H9 (cell line): ENCODE data around the gene NMRAL1. TPM values are rescaled to one million over a fixed set of nuclear protein-coding genes. Genes with fewer than 3 reads are reported as not detected.

Experiments used
- DNase-seq: peaks from one replicate; pipeline ENCODE4 v3.0.0-alpha.2; 2017
- H2AFZ ChIP-seq: one replicate; pipeline ENCODE4 v1.6.1; 2013; ENCODE audit warnings: mild to moderate bottlenecking, low read length, control low read depth, moderate library complexity
- H2AK5ac ChIP-seq: 2 replicates; pipeline ENCODE4 v1.6.1; 2013; ENCODE audit warnings: low read length, control low read depth, mixed read lengths; ENCODE audit not compliant: insufficient read length
- H2BK120ac ChIP-seq: one replicate; pipeline ENCODE4 v1.6.1; 2013; ENCODE audit warnings: low read depth, mild to moderate bottlenecking, low read length, control low read depth, inconsistent platforms; ENCODE audit not compliant: poor library complexity, severe bottlenecking
- H2BK12ac ChIP-seq: 2 replicates; pipeline ENCODE4 v1.6.1; 2013; ENCODE audit warnings: low read length, control low read depth, mixed read lengths, low read depth; ENCODE audit not compliant: insufficient read length
- H2BK15ac ChIP-seq: 2 replicates; pipeline ENCODE4 v1.6.1; 2013; ENCODE audit warnings: low read depth, low read length, control low read depth
- H2BK20ac ChIP-seq: one replicate; pipeline ENCODE4 v1.6.1; 2013; ENCODE audit warnings: low read depth, mild to moderate bottlenecking, low read length, control low read depth, inconsistent platforms; ENCODE audit not compliant: poor library complexity, severe bottlenecking
- H2BK5ac ChIP-seq: 2 replicates; pipeline ENCODE4 v1.6.1; 2013; ENCODE audit warnings: low read length, control low read depth, mixed read lengths; ENCODE audit not compliant: insufficient read length
- H3K14ac ChIP-seq: 2 replicates; pipeline ENCODE4 v1.6.1; 2013; ENCODE audit warnings: low read length, control low read depth; ENCODE audit not compliant: insufficient read depth
- H3K18ac ChIP-seq: 2 replicates; pipeline ENCODE4 v1.6.1; 2013; ENCODE audit warnings: low read depth, mild to moderate bottlenecking, mixed read lengths, low read length, control low read depth; ENCODE audit not compliant: insufficient read length
- H3K23ac ChIP-seq: 2 replicates; pipeline ENCODE4 v1.6.1; 2013; ENCODE audit warnings: low read length, control low read depth, mixed read lengths, low read depth; ENCODE audit not compliant: insufficient read length
- H3K23me2 ChIP-seq: 2 replicates; pipeline ENCODE4 v1.6.1; 2013; ENCODE audit warnings: low read depth, mild to moderate bottlenecking, mixed read lengths, low read length, control low read depth; ENCODE audit not compliant: insufficient read length, poor library complexity, severe bottlenecking
- H3K27ac ChIP-seq: 2 replicates; pipeline ENCODE4 v1.5.1; 2013; ENCODE audit warnings: low read length, control low read depth, mixed read lengths, low read depth; ENCODE audit not compliant: insufficient read length
- H3K27me3 ChIP-seq: 2 replicates; pipeline ENCODE4 v1.6.1; 2013; ENCODE audit warnings: low read length, control low read depth, inconsistent platforms; ENCODE audit not compliant: insufficient read depth
- H3K4ac ChIP-seq: 2 replicates; pipeline ENCODE4 v1.6.1; 2013; ENCODE audit warnings: low read depth, mild to moderate bottlenecking, control low read depth, inconsistent platforms, low read length, moderate library complexity
- H3K4me1 ChIP-seq: 2 replicates; pipeline ENCODE4 v1.6.1; 2013; ENCODE audit warnings: low read length, control low read depth, inconsistent platforms; ENCODE audit not compliant: insufficient read depth
- H3K4me2 ChIP-seq: 2 replicates; pipeline ENCODE4 v1.6.1; 2013; ENCODE audit warnings: low read length, control low read depth, mixed read lengths; ENCODE audit not compliant: insufficient read length, insufficient read depth
- H3K56ac ChIP-seq: 2 replicates; pipeline ENCODE4 v1.6.1; 2013; ENCODE audit warnings: low read depth, mild to moderate bottlenecking, mixed read lengths, low read length, control low read depth; ENCODE audit not compliant: insufficient read length
- H3K79me1 ChIP-seq: 2 replicates; pipeline ENCODE4 v1.6.1; 2013; ENCODE audit warnings: low read depth, mild to moderate bottlenecking, moderate library complexity, low read length, control low read depth, inconsistent platforms; ENCODE audit not compliant: insufficient read depth, poor library complexity, severe bottlenecking
- H3K79me2 ChIP-seq: 2 replicates; pipeline ENCODE4 v1.6.1; 2013; ENCODE audit warnings: low read length, control low read depth, inconsistent platforms; ENCODE audit not compliant: insufficient read depth
- H3K9ac ChIP-seq: 2 replicates; pipeline ENCODE4 v1.6.1; 2013; ENCODE audit warnings: low read length, control low read depth, mixed read lengths; ENCODE audit not compliant: insufficient read length; ENCODE audit errors: extremely low read depth
- H3K9me3 ChIP-seq: one replicate; pipeline ENCODE4 v1.6.1; 2013; ENCODE audit warnings: low read depth, low read length, inconsistent platforms; ENCODE audit not compliant: control insufficient read depth
- H3T11ph ChIP-seq: one replicate; pipeline ENCODE4 v1.6.1; 2013; ENCODE audit warnings: mild to moderate bottlenecking, low read length, control low read depth, inconsistent platforms
- H4K20me1 ChIP-seq: one replicate; pipeline ENCODE4 v1.6.1; 2013; ENCODE audit not compliant: control insufficient read depth, insufficient read length, insufficient read depth
- H4K5ac ChIP-seq: 2 replicates; pipeline ENCODE4 v1.6.1; 2013; ENCODE audit warnings: low read depth, mild to moderate bottlenecking, mixed read lengths, low read length, control low read depth; ENCODE audit not compliant: insufficient read length
- H4K8ac ChIP-seq: replicated peaks from 2 replicates; pipeline ENCODE4 v1.6.1; 2013; ENCODE audit warnings: low read length, control low read depth, mixed read lengths, low read depth; ENCODE audit not compliant: insufficient read length
- H4K91ac ChIP-seq: 2 replicates; pipeline ENCODE4 v1.6.1; 2013; ENCODE audit warnings: low read depth, mild to moderate bottlenecking, moderate library complexity, mixed read lengths, low read length, control low read depth; ENCODE audit not compliant: insufficient read length
- H3K27ac Mint-ChIP-seq, 3 experiments: 2 replicates in 2 of 3; 3 replicates in 1 of 3; pipeline ENCODE4 v1.8.0; 2020 to 2021; ENCODE audit warnings: mixed read lengths in 3 of 3, mild to moderate bottlenecking in 1 of 3, moderate library complexity in 1 of 3
- H3K27me3 Mint-ChIP-seq: 2 replicates; pipeline ENCODE4 v1.8.0; 2021; ENCODE audit warnings: low read depth, mild to moderate bottlenecking, moderate library complexity, mixed read lengths
- H3K36me3 Mint-ChIP-seq, 3 experiments: 2 replicates in 2 of 3; 3 replicates in 1 of 3; pipeline ENCODE4 v1.8.0; 2020 to 2021; ENCODE audit warnings: low read depth in 3 of 3, mixed read lengths in 3 of 3; ENCODE audit not compliant: insufficient read depth in 1 of 3
- H3K4me1 Mint-ChIP-seq, 2 experiments: 2 replicates each; pipeline ENCODE4 v1.8.0; 2020; ENCODE audit warnings: mixed read lengths in 2 of 2
- H3K4me3 Mint-ChIP-seq, 2 experiments: 2 replicates in 1 of 2; 3 replicates in 1 of 2; pipeline ENCODE4 v1.8.0; 2020 to 2021; ENCODE audit warnings: mild to moderate bottlenecking in 2 of 2, mixed read lengths in 2 of 2, moderate library complexity in 1 of 2
- H3K9me3 Mint-ChIP-seq, 2 experiments: 2 replicates in 1 of 2; 3 replicates in 1 of 2; pipeline ENCODE4 v1.8.0; 2020; ENCODE audit warnings: mild to moderate bottlenecking in 2 of 2, mixed read lengths in 2 of 2, moderate library complexity in 1 of 2
- CTCF ChIP-seq: fragments of 200-600 bp; sonication (generic); conservative IDR thresholded peaks from 3 replicates; pipeline ENCODE4 v1.8.0; 2021; ENCODE audit warnings: antibody characterized with exemption, mild to moderate bottlenecking
- WGBS: extraction: QIAGEN DNeasy Blood & Tissue Kit; methylation state at CpG from one replicate; pipeline ENCODE4 v1.1.7; 2013; ENCODE audit warnings: missing lambda C conversion rate, low lambda C conversion rate, mixed read lengths; ENCODE audit not compliant: insufficient read length; ENCODE audit errors: extremely low coverage; 5-methylcytosine and 5-hydroxymethylcytosine counted together
- total RNA-seq: library from RNA; stranded (reverse); gene quantifications from 2 replicates; pipeline ENCODE4 v1.2.1, GENCODE V29; 2021

The NMRAL1 gene
- total RNA-seq, 1 experiment from 2014 or later, result 78.9 TPM

GRCh38 chr16:4511441-4512082, 37.1 kb upstream of the NMRAL1 start:
- no peak overlapping the region for H3T11ph ChIP-seq
- no peak overlapping the region for H3K4ac ChIP-seq
- Mint-ChIP-seq H3K36me3 (peaks cover 16 to 50% (median 42%) of the 10 kb centered on the region in 3 experiments; a peak in 6 of 7 replicates), H3K4me3 (peak overlapping the region in 1 of 2 experiments; percentile 67; a peak in 1 of 5 replicates), H3K27me3 (no peaks in the 10 kb centered on the region; the same call in 1 of the 2 replicates), H3K27ac (peak overlapping the region; percentile 46 to 78 (median 62); a peak in 3 of 7 replicates), H3K4me1 (peaks cover 4 to 11% of the 10 kb centered on the region in 2 experiments; a peak in 3 of 4 replicates), H3K9me3 (no peaks in the 10 kb centered on the region)
- H3K4me1 ChIP-seq, result no peaks in the 10 kb centered on the region
- peak; percentile 91 for DNase-seq
- H3K56ac ChIP-seq, result no peak overlapping the region
- H3K23ac ChIP-seq, result no peak overlapping the region
- no peak overlapping the region for H4K5ac ChIP-seq
- no peak overlapping the region for H2BK5ac ChIP-seq
- no peak overlapping the region for H2BK120ac ChIP-seq
- no peaks in the 10 kb centered on the region for H4K20me1 ChIP-seq
- H3K79me1 ChIP-seq, result no peaks in the 10 kb centered on the region
- no peaks in the 10 kb centered on the region for H3K9me3 ChIP-seq
- no peak overlapping the region for H3K18ac ChIP-seq
- H3K4me2 ChIP-seq, result no peak overlapping the region
- H2BK20ac ChIP-seq, result no peak overlapping the region
- peak; percentile 80 for TF ChIP-seq CTCF
- H4K8ac ChIP-seq, result no peak overlapping the region
- no peaks in the 10 kb centered on the region for H3K79me2 ChIP-seq
- no peaks in the 10 kb centered on the region for H3K23me2 ChIP-seq
- no peak overlapping the region for H2AK5ac ChIP-seq
- H4K91ac ChIP-seq, result no peak overlapping the region
- no peak overlapping the region for H2BK15ac ChIP-seq
- WGBS, result no CpG with 5 or more reads among the region's 9 CpGs
- no peak overlapping the region for H3K27ac ChIP-seq
- no peak overlapping the region for H2AFZ ChIP-seq
- no peak overlapping the region for H3K14ac ChIP-seq
- no peaks in the 10 kb centered on the region for H3K27me3 ChIP-seq
- H3K9ac ChIP-seq, result no peak overlapping the region
- no peak overlapping the region for H2BK12ac ChIP-seq
